HL-60/S4 (cell line): ENCODE data around the gene UBTF.

Experiments used
- in situ Hi-C: fragments of 300-500 bp; cut with MboI; formaldehyde crosslinking; loops from 2 replicates; pipeline ENCODE4 v1.14.3; 2022; ENCODE audit warnings: low sequenced_read_pairs

Gene UBTF

DNA sequence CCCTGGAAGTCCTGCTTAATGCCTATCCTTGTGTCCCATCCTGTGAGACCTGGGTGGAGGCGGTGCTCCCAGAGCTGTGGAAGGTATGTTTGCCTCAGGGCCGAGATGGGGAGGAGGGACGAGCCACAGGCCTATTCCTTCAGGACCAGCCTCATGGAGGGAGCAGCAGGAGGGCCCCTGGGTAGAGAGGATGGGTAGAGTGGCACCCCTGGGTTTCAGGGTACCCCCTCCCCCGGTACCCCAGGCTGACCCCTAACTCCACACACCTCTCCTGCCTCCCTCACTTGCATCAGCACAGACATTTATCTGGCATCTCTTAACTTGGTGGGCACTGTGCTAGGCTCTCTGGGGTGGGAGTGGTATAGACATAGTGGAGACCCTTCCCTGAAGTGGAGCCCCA, 41.8 kb downstream of the UBTF start:
- in situ Hi-C loops: no loop called here

DNA sequence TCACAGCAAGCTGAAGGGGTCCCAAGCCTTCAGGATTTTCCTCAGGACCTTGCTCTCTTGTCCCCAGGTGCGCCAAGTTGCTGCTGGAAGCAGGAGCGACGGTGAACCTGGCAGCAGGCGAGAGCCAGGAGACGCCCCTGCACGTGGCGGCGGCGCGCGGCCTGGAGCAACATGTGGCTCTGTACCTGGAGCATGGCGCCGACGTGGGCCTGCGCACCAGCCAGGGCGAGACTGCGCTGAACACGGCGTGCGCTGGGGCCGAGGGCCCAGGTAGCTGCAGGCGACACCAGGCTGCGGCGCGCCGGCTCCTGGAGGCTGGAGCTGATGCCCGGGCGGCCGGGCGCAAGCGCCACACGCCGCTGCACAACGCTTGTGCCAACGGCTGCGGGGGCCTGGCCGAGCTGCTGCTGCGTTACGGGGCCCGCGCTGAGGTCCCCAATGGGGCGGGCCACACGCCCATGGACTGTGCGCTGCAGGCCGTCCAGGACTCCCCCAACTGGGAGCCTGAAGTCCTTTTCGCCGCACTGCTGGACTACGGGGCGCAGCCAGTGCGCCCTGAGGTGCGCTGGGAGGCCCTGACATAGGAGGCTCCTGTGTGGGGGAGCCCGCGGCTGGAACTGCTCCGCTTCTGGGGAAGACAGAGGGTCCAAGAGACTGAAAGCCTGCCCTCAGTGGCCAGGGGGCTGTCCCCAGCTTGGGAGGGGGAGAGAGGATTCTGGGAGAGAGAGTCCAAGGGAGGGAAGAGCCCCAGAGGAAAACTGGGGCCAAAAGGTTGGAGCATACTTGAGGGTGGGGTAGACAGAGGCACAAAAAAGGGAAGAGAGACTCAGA, 42.6 kb downstream of the UBTF start:
- in situ Hi-C loops: no loop called here

DNA sequence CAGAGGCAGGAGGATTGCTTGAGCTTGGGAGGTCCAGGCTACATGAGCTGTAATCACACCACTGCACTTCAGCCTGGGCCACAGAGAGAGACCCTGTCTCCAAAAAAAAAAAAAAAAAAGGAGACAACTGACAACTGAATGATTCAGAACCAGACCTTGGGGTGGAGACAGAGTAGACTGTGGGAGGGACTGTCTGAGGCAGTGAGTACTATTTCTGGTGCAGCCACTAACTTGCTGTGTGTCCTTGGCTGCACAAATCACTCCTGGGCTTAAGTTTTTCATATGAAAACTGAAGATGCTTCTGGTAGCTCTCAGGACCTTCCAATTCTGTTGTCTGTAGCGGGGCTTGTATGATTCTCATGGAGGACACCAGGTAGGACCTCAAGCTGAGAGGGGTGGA, 43.2 kb downstream of the UBTF start:
- in situ Hi-C loops: no loop called here

DNA sequence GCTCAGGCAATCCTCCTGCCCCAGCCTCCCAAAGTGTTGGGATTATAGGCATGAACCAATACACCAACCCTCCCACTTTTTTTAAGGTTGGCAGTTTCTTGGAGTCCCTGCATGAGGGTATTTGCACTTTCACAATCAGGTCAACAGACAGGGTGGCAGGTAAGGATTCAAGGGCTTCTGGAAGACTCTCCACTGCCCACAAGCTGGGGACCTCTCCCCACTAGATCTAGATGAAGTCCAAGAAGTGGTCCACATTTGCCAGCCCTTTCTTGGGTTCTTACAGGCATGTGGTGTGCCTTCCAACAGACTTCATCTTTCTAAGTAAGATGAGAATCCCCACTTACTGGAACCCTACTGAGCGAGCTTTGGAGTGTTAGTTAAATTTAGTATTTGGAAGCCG, 45.0 kb downstream of the UBTF start:
- in situ Hi-C loops: loop anchor here (25.0 kb wide), 1 partner anchor 237 kb away; the partner anchor contains the start of gene PPY

DNA sequence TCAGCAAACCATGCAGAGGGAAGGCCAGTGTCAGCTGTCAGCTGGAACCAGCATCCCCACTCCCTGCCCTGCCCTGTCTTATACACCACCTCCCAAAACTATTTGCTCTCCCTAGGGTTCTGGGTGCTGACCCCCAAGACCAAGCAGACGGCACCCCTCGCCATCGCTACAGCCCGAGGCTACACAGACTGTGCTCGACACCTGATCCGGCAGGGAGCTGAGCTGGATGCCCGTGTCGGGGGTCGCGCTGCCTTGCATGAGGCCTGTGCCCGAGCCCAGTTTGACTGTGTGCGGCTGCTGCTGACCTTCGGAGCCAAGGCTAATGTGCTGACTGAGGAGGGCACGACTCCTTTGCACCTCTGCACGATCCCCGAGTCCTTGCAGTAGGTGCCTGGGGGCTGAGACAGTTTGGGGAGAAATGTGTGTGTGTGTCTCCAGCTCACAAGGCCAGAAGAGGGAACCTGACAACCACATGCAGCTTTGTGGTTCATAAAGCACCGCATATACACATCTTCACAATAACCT, 47.5 kb downstream of the UBTF start:
- in situ Hi-C loops: loop anchor here (25.0 kb wide), 1 partner anchor 235 kb away; the partner anchor contains the start of gene PPY

DNA sequence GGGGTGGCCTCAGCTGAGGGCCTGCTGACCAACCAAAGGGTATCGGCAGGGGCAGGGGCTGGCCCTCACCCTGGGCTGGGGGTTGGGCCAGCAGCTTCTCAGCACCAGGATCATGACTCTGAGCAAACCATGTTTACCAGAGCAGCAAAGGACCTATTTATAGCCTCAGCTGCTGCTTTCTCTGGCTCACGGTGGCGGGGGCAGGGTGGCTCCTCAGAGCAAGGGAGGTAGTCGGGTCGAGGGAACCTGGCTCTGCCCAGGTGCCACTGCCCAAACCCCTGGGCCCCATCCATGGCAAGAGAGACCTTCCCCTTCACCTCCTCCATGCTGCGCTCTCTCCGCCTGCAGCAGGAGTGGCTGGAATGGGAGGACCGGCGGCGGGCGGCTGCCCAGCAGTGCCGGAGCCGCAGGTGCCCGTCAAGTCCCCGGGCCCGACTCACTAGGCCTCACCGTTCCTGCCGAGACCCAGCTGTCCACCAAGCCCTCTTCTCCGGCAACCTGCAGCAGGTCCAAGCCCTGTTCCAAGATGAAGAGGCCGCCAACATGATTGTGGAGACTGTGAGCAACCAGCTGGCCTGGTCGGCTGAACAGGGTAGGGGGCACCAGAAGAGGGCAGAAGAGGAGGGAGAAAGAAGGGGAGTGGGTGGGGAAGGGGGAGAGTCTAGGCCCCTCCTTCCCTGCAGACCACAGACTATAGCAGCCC, 48.8 kb downstream of the UBTF start, which contains the start of gene ASB16:
Gene ASB16, plus strand, starts transcription at position 206 of the 703 bp plus-strand sequence. Its CDS starts 86 bp downstream, at position 292.
- in situ Hi-C loops: loop anchor here (25.0 kb wide), 1 partner anchor 233 kb away; the partner anchor contains the start of gene PPY

DNA sequence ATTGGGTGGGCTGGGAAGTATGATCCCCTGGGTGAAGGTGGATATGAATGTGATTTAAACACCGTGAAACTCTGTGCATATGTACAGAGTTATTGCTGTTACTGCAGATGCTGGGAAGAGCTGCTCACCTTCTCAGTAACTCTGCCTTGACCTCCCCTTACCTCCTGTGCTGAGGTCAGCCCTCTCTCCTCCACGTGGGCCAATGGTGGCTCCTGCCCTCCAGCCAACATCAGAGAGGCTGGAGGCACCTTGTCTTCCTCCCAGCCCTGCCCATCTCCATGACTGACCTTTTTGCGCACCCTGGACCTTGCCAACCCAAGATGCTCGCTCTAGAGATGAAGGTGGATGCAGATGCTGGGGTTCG, 49.4 kb downstream of the UBTF start:
- in situ Hi-C loops: loop anchor here (25.0 kb wide), 1 partner anchor 233 kb away; the partner anchor contains the start of gene PPY

DNA sequence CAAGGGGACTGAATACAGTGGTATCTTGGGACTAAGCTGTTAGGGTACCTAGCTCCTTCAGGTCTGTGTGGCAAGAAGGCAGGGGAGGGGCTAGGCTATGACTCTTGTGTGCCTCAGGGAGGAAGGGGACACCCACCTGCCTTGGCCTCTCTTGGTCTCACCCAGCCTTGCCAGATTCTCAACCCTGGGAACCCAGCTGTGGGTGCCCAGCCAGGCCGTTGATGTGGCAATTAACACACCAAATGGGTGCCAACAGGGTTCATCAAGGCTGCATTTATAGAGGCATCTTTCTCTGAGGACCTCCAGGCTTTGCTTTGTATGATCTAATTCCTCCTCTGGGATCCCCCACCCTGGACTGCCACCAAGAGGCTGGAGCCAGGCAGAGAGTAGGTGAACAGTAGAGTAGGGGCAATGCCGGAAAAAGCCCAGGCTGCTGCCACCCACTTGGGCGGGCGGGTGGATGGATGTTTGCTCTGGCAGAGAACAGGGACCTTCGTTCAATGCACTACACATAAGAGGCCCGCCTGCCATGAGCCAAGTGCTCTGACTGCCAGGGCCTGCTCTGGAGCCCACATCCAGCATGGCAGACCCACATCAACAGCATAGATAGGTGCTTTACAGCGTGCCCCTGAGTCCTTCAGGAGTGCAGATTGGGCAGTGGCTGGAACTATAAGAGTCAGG, 52.2 kb downstream of the UBTF start:
- in situ Hi-C loops: loop anchor here (25.0 kb wide), 1 partner anchor 230 kb away; the partner anchor contains the start of gene PPY

DNA sequence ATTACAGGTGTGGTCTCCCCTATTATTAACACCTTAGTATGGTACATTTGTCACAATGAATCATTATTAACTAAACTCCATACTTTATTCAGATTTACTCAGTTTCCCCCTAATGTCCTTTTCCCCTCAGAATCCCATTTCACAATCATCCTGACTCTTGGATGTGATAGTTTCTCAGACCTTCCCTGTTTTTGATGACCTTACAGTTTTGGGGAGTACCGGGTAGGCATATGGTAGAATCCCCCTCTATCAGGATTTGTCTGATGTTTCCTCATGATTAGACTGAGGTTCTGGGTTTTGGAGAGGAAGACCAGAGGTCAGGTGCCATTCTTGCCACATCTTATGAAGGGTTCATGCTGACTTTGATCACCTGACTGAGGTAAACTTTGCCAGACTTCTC, 55.0 kb downstream of the UBTF start:
- in situ Hi-C loops: loop anchor here (25.0 kb wide), 1 partner anchor 227 kb away; the partner anchor contains the start of gene PPY

DNA sequence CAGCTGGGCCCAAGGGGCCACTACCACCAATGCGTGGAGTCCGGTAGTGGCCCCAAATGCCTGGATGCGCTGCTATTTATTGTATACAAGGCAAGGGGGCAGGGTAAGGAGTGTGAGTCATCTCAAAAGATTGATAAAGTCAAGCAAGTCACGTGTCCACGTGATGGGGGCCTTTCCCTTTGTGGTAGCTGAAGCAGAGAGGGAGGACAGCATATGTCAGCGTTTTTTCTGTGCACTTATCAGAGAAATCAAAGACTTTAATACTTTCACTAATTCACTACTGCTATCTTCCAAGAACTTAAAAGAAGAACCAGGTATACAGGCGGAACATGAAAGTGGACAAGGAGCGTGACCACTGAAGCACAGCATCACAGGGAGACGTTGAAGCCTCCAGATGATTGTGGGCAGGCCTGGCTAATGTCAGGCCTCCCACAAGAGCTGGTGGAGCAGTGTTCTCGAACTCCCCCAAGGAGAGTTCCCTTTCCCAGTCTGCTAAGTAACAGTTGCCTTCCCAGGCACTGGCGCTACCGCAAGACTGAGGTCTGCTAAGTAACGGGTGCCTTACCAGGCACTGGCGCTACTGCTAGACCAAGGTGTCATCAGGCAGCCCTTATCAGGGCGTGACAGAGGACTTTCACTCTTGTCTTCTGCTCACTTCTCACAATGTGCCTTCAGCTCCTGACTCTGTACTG, 59.8 kb downstream of the UBTF start:
- in situ Hi-C loops: loop anchor here (25.0 kb wide), 1 partner anchor 222 kb away; the partner anchor contains the start of gene PPY

DNA sequence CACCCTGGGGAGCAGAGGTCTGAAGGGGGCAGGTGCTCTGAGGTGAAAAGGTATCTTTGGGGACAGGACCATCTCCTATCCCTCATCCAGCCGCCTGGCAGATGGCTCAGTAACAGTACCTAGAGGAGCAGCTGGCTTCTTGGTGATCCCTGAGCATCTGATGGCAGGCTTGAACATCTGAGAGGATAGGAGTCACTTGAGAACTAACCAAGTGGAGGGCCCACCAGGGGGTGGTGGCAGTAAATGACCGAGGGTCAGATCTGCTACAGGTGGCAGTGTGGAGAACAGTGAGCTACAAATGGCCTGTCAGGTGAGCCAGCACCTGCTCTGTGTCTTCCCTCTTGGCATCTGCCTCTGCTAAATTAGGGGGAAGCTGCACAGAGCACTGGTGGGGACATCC, 64.0 kb downstream of the UBTF start:
- in situ Hi-C loops: loop anchor here (25.0 kb wide), 1 partner anchor 218 kb away; the partner anchor contains the start of gene PPY
